Parathyroid adenoma (tissue), 2 donors: ENCODE data around the gene ARHGAP10.

Experiments used
- H2AFZ ChIP-seq: fragments of 300-600 bp; sonication (generic); one replicate; pipeline ENCODE4 v1.7.0; 2017; ENCODE audit warnings: antibody characterized with exemption, mild to moderate bottlenecking
- H3K27ac ChIP-seq: fragments of 300-600 bp; sonication (generic); one replicate; pipeline ENCODE4 v1.7.0; 2017
- H3K27me3 ChIP-seq: fragments of 300-600 bp; sonication (generic); one replicate; pipeline ENCODE4 v1.7.0; 2017; ENCODE audit warnings: low read length; ENCODE audit not compliant: control insufficient read depth, insufficient read depth
- H3K36me3 ChIP-seq: fragments of 300-600 bp; sonication (generic); one replicate; pipeline ENCODE4 v1.7.0; 2017; ENCODE audit warnings: low read length; ENCODE audit not compliant: control insufficient read depth, insufficient read depth
- H3K4me1 ChIP-seq: fragments of 300-600 bp; sonication (generic); one replicate; pipeline ENCODE4 v1.7.0; 2017; ENCODE audit warnings: control low read depth
- H3K4me2 ChIP-seq: fragments of 300-600 bp; sonication (generic); one replicate; pipeline ENCODE4 v1.7.0; 2017; ENCODE audit warnings: low read length
- H3K4me3 ChIP-seq: fragments of 300-600 bp; sonication (generic); one replicate; pipeline ENCODE4 v1.7.0; 2017; ENCODE audit warnings: low read depth, low read length
- H3K79me2 ChIP-seq: fragments of 300-600 bp; sonication (generic); one replicate; pipeline ENCODE4 v1.7.0; 2017; ENCODE audit warnings: control low read depth
- H3K9ac ChIP-seq: fragments of 300-600 bp; sonication (generic); one replicate; pipeline ENCODE4 v1.7.0; 2017; ENCODE audit warnings: mild to moderate bottlenecking
- H3K9me3 ChIP-seq: fragments of 300-600 bp; sonication (generic); one replicate; pipeline ENCODE4 v1.7.0; 2017; ENCODE audit warnings: low read length; ENCODE audit not compliant: control insufficient read depth
- TF ChIP-seq, protein P1 (sequence below): fragments of 300-600 bp; sonication (generic); IDR thresholded peaks from one replicate; pipeline ENCODE4 v1.7.0; 2017; ENCODE audit warnings: antibody characterized with exemption, mild to moderate bottlenecking
- donor health status: primary hyperparathyroidism.

ARHGAP10 gene

DNA sequence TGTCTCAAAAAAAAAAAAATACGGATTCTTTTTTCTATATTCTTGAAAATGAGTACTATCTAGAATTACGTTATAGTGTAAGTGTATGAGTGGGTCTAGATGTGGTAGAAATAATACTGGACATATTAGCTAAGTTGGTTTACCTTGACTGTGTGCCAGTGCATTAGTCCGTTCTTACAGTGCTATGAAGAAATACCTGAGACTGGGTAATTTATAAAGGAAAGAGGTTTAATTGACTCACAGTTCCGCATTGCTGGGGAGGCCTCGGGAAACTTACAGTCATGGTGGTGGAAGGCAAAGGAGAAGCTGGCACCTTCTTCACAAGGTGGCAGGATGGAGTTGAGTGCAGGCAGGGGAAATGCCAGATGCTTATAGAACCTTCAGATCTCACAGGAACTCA is 92.4 kb downstream of the ARHGAP10 start:
- Histone ChIP-seq H3K4me2 (no peak overlapping the region), H3K27me3 (no peaks in the 10 kb centered on the region), H3K4me3 (no peak overlapping the region), H3K36me3 (no peaks in the 10 kb centered on the region), H3K79me2 (no peaks in the 10 kb centered on the region), H2AFZ (no peak overlapping the region), H3K4me1 (peaks cover 4% of the 10 kb centered on the region), H3K27ac (no peak overlapping the region), H3K9ac (no peak overlapping the region), H3K9me3 (no peaks in the 10 kb centered on the region)
- TF ChIP-seq, protein P1, sequence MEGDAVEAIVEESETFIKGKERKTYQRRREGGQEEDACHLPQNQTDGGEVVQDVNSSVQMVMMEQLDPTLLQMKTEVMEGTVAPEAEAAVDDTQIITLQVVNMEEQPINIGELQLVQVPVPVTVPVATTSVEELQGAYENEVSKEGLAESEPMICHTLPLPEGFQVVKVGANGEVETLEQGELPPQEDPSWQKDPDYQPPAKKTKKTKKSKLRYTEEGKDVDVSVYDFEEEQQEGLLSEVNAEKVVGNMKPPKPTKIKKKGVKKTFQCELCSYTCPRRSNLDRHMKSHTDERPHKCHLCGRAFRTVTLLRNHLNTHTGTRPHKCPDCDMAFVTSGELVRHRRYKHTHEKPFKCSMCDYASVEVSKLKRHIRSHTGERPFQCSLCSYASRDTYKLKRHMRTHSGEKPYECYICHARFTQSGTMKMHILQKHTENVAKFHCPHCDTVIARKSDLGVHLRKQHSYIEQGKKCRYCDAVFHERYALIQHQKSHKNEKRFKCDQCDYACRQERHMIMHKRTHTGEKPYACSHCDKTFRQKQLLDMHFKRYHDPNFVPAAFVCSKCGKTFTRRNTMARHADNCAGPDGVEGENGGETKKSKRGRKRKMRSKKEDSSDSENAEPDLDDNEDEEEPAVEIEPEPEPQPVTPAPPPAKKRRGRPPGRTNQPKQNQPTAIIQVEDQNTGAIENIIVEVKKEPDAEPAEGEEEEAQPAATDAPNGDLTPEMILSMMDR = no peak

DNA sequence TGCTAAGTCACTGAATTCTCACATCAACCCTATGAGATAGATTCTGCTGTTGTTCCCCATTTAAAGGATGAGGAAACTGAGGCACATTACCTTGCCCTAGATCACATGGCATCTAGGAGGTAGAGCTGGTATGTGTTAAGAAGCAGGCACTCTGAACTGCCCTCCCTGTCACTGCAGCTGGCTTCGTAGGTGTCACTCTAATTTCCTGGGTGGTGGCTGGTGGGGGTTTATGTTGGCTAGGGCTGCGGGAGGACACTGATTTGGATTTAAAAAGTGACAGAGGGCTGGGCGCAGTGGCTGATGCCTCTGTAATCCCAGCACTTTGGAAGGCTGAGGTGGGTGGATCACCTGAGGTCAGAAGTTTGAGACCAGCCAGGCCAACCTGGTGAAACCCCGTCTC is 93.0 kb downstream of the ARHGAP10 start:
- Histone ChIP-seq H3K79me2 (no peaks in the 10 kb centered on the region), H3K4me2 (no peak overlapping the region), H3K27ac (no peak overlapping the region), H3K4me3 (no peak overlapping the region), H2AFZ (no peak overlapping the region), H3K36me3 (no peaks in the 10 kb centered on the region), H3K4me1 (peaks cover 4% of the 10 kb centered on the region), H3K27me3 (no peaks in the 10 kb centered on the region), H3K9me3 (no peaks in the 10 kb centered on the region), H3K9ac (no peak overlapping the region)
- TF ChIP-seq, protein P1 = no peak

DNA sequence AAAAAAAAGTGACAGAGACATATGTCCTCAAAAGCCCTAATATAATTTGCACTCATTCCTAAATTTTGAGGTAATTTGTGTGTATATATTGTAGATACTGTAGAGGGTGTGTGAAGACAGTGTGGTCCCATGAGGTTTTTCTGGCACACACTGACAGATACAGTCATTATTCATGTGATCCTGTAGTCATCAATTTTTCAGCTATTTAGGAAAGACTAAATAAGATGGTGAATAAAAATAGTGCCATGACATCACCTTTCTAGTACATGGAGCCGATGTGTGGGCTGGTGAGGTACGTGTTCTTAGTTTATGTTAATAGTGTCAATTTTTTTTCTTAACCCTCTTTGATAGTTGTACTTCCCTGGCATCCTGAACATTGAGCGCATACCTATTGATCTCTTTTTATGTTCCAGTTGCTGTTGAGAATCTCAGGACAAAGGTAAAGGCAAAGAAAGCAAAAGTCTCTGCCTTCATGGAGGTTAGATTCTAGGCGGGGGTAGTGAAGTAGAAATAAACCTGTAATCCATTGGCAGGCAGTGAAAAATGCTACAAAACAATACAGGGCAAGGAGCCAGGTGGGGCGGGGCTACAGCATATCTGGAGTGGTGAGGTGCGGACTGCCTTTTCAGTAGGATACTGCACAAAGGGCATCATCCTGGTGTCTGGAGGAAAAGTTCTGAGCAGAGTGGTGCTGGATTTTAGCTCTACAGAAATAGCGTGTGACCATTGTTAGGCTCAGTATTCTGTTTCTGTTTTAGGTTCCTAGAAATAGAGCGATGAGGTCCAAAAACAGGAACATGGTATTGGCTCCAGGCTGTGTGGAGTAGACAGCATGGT is 93.8 kb downstream of the ARHGAP10 start:
- Histone ChIP-seq H3K27ac (no peak overlapping the region), H3K27me3 (no peaks in the 10 kb centered on the region), H3K9ac (no peak overlapping the region)

DNA sequence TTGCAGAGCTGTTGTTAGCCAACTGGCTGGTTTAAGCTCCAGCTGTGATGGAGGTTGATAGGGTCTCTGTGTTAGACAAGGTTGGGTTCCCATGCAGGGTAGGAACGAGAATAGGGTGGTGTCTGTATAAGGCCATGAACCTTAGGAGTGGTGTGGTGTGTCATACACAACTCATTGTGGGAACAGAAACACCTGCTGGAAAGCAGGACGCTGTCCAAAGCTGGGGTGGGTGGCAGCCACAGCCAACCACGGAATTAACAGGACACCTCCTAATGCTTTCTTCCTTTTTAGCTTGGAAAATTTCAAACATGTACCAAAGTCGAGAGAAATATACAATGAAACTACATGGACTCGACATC is 94.4 kb downstream of the ARHGAP10 start:
- Histone ChIP-seq H3K36me3 (no peaks in the 10 kb centered on the region), H3K4me1 (peaks cover 4% of the 10 kb centered on the region), H3K4me3 (no peak overlapping the region), H2AFZ (no peak overlapping the region), H3K79me2 (no peaks in the 10 kb centered on the region), H3K27me3 (no peaks in the 10 kb centered on the region), H3K9ac (no peak overlapping the region), H3K9me3 (no peaks in the 10 kb centered on the region), H3K27ac (no peak overlapping the region), H3K4me2 (no peak overlapping the region)
- TF ChIP-seq, protein P1 = no peak

More for the DNA sequence above, 93.8 kb downstream of the ARHGAP10 start:
- Histone ChIP-seq H3K4me2 (no peak overlapping the region), H3K9me3 (no peaks in the 10 kb centered on the region), H3K4me1 (peaks cover 4% of the 10 kb centered on the region), H3K79me2 (no peaks in the 10 kb centered on the region), H3K36me3 (no peaks in the 10 kb centered on the region), H2AFZ (no peak overlapping the region), H3K4me3 (no peak overlapping the region)
- TF ChIP-seq, protein P1 = no peak
